ENCODE results near the gene GUSB.

DNA sequence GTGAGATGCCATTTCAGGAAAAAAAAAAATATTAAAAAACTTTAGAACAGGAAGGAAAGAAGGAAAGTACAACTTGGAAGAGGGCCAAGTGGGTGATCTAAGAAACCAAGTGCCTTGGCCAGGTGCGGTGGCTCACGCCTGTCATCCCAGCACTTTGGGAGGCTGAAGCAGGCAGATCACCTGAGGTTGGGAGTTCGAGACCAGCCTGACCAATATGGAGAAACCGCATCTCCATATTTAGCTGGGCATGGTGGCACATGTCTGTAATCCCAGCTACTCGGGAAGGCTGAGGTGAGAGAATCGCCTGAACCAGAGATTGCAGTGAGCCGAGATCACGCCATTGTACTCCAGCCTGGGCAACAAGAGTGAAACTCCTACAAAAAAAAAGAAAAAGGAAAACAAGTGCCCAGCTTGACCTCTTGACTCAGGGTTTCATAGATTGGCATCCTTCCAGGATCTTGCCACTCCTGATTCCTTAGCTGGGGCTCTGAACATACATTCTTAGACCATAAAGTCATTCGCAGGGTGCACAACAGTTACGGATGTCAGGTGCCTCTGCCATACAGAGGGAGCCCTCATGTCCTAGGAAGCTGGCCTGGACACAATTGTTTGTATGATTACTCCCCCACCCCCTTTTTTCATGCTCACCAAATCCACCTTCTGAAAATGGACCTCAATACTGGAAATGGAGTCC lies 2.1 kb upstream of the GUSB start:
- TF ChIP-seq EZH2 (IDR thresholded peaks at IDR 0.05; ENCODE audit: borderline replicate concordance, low read depth, low read length, poor library complexity, severe bottlenecking) = no peak
- TF ChIP-seq, protein P1, sequence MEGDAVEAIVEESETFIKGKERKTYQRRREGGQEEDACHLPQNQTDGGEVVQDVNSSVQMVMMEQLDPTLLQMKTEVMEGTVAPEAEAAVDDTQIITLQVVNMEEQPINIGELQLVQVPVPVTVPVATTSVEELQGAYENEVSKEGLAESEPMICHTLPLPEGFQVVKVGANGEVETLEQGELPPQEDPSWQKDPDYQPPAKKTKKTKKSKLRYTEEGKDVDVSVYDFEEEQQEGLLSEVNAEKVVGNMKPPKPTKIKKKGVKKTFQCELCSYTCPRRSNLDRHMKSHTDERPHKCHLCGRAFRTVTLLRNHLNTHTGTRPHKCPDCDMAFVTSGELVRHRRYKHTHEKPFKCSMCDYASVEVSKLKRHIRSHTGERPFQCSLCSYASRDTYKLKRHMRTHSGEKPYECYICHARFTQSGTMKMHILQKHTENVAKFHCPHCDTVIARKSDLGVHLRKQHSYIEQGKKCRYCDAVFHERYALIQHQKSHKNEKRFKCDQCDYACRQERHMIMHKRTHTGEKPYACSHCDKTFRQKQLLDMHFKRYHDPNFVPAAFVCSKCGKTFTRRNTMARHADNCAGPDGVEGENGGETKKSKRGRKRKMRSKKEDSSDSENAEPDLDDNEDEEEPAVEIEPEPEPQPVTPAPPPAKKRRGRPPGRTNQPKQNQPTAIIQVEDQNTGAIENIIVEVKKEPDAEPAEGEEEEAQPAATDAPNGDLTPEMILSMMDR (conservative IDR thresholded peaks at IDR 0.05; ENCODE audit: low read depth, low read length) = no peak

All from A673 (cell line).